ENCODE measurements around the gene ZNF296. TPM values are rescaled to one million over a fixed set of nuclear protein-coding genes. Genes with fewer than 3 reads are reported as not detected.

The ZNF296 gene
- total RNA-seq, 1 donor from 2014 or later, result 0.53 TPM

GRCh38 chr19:45087531-45087930, 11.3 kb upstream of the ZNF296 start:
- no peak for DNase-seq (ENCODE audit: extremely low read depth, low read depth, low spot score)

- DNase-seq (ENCODE audit: extremely low read depth, low read depth, low spot score), result no peak
These were observed 10.2 kb upstream of the ZNF296 start for GRCh38 chr19:45086480-45086879.

GRCh38 chr19:45082170-45082569, 5.9 kb upstream of the ZNF296 start:
- no peak for DNase-seq (ENCODE audit: extremely low read depth, low read depth, low spot score)

GRCh38 chr19:45079911-45080370, 3.7 kb upstream of the ZNF296 start:
- no peak for DNase-seq (ENCODE audit: extremely low read depth, low read depth, low spot score)

GRCh38 chr19:45079063-45079910, 3.0 kb upstream of the ZNF296 start, which contains the start of gene GEMIN7:
TSS of gene GEMIN7 (plus strand) at chr19:45079260. CDS start at chr19:45090115, 10,855 bp downstream.
- DNase-seq (ENCODE audit: extremely low read depth, low read depth, low spot score), result no peak

- DNase-seq (ENCODE audit: extremely low read depth, low read depth, low spot score), result no peak
These were observed 2.2 kb upstream of the ZNF296 start for GRCh38 chr19:45078390-45079062.

GRCh38 chr19:45076851-45077730, 813 bp upstream of the ZNF296 start:
- DNase-seq (ENCODE audit: extremely low read depth, low read depth, low spot score), result no peak

- DNase-seq (ENCODE audit: extremely low read depth, low read depth, low spot score), result no peak
These were observed 813 bp downstream of the ZNF296 start for GRCh38 chr19:45075301-45076028.

GRCh38 chr19:45074744-45075300, 1.5 kb downstream of the ZNF296 start:
- no peak for DNase-seq (ENCODE audit: extremely low read depth, low read depth, low spot score)

GRCh38 chr19:45071969-45072790, 4.1 kb downstream of the ZNF296 start:
- DNase-seq (ENCODE audit: extremely low read depth, low read depth, low spot score), result no peak

GRCh38 chr19:45071545-45071938, 4.7 kb downstream of the ZNF296 start:
- no peak for DNase-seq (ENCODE audit: extremely low read depth, low read depth, low spot score)

- no peak for DNase-seq (ENCODE audit: extremely low read depth, low read depth, low spot score)
These were observed 5.3 kb downstream of the ZNF296 start for GRCh38 chr19:45070861-45071544.

GRCh38 chr19:45070214-45070613, 6.1 kb downstream of the ZNF296 start:
- no peak for DNase-seq (ENCODE audit: extremely low read depth, low read depth, low spot score)

GRCh38 chr19:45069056-45069455, 7.2 kb downstream of the ZNF296 start:
- DNase-seq (ENCODE audit: extremely low read depth, low read depth, low spot score), result no peak

GRCh38 chr19:45068041-45068440, 8.2 kb downstream of the ZNF296 start:
- DNase-seq (ENCODE audit: extremely low read depth, low read depth, low spot score), result no peak

- DNase-seq (ENCODE audit: extremely low read depth, low read depth, low spot score), result no peak
These were observed 9.2 kb downstream of the ZNF296 start for GRCh38 chr19:45066921-45067661.

- DNase-seq (ENCODE audit: extremely low read depth, low read depth, low spot score), result no peak
These were observed 12.2 kb downstream of the ZNF296 start for GRCh38 chr19:45063851-45064801.

Measured in glomerular endothelial cell (primary cell).